NB4 (cell line): Measurements from ENCODE around the gene XYLT1.

Experiments
- POLR2A ChIP-seq: IDR thresholded peaks from 2 replicates; pipeline ENCODE4 v1.6.1; 2011; ENCODE audit warnings: mild to moderate bottlenecking; ENCODE audit not compliant: insufficient read length; ENCODE audit errors: extremely low read depth
- TF ChIP-seq, protein P1 (sequence below): IDR thresholded peaks from one replicate; pipeline ENCODE4 v1.5.1; 2012; ENCODE audit warnings: low read depth, low read length
- TF ChIP-seq, protein P2 (sequence below): IDR thresholded peaks from 2 replicates; pipeline ENCODE4 v1.6.1; 2011; ENCODE audit warnings: low read depth, low read length

DNA sequence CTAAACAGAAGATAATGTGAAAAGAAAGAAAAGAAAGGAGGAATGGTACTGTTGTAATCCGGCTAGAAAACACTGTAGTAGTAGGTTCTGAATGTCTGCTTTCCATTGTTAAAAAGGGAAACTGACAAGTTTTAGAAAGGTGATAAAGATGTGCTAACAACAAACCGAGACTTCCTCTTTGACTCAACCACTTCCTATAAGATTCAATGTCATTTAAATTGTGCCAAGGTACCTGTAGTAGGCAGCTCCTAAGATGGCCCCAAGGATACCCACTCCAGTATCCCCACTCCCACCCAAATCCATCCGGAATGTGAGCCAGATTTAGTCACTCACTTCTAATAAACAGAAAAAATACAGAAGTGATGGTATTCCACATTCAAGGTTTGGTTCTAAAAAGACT, 31.2 kb downstream of the XYLT1 start:
- TF ChIP-seq, protein P1, sequence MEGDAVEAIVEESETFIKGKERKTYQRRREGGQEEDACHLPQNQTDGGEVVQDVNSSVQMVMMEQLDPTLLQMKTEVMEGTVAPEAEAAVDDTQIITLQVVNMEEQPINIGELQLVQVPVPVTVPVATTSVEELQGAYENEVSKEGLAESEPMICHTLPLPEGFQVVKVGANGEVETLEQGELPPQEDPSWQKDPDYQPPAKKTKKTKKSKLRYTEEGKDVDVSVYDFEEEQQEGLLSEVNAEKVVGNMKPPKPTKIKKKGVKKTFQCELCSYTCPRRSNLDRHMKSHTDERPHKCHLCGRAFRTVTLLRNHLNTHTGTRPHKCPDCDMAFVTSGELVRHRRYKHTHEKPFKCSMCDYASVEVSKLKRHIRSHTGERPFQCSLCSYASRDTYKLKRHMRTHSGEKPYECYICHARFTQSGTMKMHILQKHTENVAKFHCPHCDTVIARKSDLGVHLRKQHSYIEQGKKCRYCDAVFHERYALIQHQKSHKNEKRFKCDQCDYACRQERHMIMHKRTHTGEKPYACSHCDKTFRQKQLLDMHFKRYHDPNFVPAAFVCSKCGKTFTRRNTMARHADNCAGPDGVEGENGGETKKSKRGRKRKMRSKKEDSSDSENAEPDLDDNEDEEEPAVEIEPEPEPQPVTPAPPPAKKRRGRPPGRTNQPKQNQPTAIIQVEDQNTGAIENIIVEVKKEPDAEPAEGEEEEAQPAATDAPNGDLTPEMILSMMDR = no peak
- TF ChIP-seq POLR2A = no peak
- TF ChIP-seq, protein P2, sequence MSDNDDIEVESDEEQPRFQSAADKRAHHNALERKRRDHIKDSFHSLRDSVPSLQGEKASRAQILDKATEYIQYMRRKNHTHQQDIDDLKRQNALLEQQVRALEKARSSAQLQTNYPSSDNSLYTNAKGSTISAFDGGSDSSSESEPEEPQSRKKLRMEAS = no peak
